HG03045 (cell line): Measurements from ENCODE around the gene C5orf58.

Experiments
- ATAC-seq: cut with Tn5 transposase; IDR thresholded peaks from one replicate; pipeline ENCODE4 v1.9.1; 2021; ENCODE audit warnings: mild to moderate bottlenecking, moderate library complexity; ENCODE audit not compliant: unreplicated experiment

C5orf58 gene

GRCh38 chr5:170278611-170279458 is 46.0 kb downstream of the C5orf58 start:
- peak; percentile 90 for ATAC-seq

- ATAC-seq: no peak
Measured at GRCh38 chr5:170279459-170279817, 46.7 kb downstream of the C5orf58 start.

DNA sequence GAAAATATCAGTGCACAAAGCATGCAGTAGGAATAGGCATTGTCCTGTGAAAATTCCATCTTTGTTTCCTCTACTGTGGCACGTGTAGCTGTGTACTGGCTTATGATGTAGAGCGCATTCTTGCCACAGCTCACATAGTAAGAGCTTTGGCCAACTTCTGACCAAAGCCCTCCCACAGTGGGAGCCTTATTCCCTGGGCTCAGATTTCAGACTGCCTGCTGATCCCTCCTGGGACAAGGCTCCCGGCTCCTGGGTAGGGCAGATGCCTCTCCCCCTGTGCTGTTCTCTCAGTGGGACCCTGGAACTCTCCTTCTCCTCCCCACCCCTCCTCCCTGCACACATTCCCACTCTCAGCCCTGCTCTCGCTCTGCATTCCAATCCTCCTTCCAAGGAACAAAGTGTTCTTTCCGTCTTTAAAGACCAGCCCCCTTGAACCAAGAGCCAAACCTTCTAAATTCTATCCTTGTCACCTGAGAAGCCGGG is 47.3 kb downstream of the C5orf58 start:
- no peak for ATAC-seq

DNA sequence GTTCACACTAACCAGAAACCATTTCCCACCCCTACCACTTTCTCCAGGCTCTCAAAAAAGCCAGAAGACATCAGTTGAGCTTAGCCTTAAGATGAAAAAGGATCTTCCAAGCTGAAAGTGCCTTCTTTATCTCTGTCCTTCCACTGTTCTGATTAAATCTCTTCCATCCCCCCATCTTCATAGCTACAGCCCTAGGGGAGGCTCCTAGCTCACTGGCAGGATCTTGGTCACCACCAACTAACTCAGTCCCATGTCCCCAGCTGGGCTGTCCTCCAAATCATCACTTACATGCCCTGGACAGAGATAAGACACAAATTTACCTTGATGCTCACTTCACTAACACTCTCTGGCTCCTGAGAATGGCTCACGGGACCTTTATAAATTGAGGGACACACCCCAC is 50.5 kb downstream of the C5orf58 start:
- ATAC-seq: no peak

GRCh38 chr5:170284231-170284630 is 51.4 kb downstream of the C5orf58 start:
- ATAC-seq: no peak

GRCh38 chr5:170285181-170285580 is 52.4 kb downstream of the C5orf58 start:
- no peak for ATAC-seq

DNA sequence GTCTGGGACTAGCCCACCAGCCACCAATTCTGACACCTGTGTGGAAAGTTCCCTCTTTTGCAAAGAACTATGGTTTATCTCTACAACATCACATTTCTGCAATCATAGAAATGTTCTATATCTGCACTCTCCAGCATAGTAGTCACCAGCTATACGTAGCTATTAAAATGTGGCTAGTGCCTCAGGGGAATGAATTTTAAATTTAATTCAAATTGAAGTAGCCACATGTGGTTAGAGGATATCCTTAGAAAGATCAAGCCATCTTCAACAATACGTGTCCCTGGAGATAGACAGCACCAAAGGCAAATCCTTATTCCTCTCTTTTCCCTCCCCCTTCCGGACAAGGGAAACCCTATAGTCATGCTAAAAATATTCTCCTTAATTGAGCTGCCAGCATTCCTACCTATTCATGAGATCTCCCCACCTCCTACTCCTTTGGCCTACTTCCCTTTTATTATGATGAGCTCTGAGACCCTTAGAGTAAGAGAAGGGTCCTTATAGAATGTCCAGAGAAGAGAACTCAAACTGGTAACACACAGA is 53.7 kb downstream of the C5orf58 start:
- no peak for ATAC-seq

- no peak for ATAC-seq
Measured at GRCh38 chr5:170287532-170287931, 54.7 kb downstream of the C5orf58 start.

DNA sequence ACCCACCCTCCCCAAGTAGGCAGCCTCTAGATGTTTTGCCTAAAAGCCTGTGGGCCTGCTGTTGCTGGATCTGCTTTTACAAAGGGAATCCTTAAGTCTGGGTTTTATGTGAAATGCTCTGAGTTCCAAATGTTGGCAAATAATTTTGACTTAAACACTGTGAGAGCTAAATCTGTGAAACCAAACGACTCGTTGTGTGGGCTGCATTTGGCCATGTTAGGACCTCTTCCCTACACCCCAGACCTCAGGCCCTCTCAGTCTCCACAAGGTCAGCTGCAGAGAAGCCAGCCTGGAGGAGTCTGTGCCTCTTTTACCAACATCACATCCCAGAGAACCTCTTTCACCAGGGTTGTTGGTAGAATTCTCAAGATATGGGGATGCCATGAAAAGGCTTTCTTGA is 55.4 kb downstream of the C5orf58 start:
- no peak for ATAC-seq

DNA sequence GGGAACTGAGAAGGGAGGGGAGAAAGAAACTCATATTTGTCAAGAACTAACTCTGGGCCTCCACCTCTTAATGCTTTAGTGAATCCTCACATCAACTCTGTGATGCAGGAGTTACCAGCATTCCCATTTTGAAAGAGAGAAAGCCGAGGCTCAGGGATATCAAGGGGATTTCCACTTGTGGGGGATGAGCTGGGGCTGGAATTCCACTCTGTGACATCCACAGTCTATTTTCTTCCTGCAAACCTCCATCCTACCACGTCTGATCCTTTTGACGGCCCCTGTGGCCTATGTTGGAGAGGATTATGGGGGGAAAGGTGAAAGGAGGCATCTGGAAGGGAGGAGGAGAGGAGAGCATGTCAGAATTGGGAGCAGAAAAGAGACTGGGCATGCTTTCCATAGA is 55.8 kb downstream of the C5orf58 start:
- ATAC-seq: no peak

DNA sequence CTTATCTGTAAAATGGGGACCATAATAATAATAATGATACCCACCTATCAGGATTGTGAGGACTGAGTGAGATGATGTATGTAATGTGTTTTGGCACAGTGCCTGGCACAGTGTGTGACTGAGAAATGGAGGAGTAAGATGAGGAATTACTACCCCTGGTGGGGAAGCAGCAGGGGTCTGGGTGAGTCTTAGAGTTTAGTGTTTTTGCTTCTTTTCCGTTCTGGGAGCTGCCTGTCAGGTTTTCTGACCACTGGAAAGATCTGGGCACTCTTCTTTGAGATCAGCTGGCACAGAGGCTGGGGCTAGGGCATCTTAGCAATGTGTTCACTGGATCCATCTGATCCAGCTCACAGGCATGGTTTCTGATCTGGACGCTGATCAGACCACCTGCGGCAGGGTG is 56.3 kb downstream of the C5orf58 start:
- no peak for ATAC-seq

DNA sequence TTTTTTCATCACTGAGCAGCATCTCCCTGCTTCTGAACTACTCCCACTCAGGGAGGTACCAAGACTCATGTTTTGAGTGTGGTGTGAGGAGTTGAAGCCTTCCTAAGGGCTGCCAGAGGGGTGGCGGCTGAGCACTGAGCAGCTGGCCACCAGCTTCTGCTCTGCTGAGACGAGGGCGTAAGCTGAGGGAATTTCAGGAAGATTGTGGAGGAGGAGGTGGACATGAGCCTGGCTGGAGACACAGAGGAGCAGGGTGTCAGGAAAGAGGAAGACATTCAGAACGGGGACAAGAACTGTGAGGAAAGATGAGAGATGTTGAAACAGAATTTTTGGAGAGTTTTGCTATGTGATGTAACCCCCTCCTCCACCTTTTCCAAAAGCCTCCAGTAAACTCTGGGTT is 57.0 kb downstream of the C5orf58 start:
- ATAC-seq: no peak

DNA sequence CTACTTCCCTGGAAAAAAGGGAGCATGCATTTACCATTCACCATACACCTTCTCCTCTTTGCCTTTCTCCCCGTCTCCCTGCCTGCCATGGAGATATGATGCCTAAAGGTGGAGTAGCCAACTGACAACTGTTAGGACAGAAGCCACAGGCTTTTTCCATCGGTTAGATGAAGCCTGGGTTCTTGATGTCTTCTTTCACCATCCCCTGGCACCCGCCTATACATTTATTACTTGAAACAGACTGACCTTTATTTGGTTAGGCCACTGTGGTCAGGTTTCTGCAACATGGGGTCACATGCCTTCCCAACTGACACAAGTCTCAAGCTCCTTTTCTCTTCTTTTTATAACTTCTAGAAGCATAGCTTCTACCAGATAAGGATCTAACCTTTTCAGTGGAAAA is 57.7 kb downstream of the C5orf58 start:
- ATAC-seq: no peak

- no peak for ATAC-seq
Measured at GRCh38 chr5:170292179-170293104, 59.7 kb downstream of the C5orf58 start.

DNA sequence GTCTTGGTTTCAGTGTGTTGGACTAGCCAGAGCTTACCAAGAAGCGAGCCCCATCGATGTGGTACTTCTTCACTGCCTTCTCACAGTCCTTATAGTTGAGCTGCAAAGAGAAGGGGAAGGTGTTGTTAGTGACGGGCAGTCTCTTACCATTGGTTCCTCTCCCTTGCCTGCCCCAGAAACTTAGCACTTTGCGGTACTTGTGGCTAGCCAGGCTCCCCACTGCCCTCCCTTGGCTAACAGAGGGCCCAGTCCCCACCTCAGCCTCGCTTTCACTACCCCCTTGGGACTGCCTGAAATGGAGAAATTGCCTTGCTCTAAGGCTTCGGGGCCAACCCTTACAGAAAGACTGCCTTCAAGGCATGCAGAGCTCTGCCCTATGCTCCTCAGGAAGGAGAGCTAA is 60.5 kb downstream of the C5orf58 start:
- peak; percentile 67 for ATAC-seq

DNA sequence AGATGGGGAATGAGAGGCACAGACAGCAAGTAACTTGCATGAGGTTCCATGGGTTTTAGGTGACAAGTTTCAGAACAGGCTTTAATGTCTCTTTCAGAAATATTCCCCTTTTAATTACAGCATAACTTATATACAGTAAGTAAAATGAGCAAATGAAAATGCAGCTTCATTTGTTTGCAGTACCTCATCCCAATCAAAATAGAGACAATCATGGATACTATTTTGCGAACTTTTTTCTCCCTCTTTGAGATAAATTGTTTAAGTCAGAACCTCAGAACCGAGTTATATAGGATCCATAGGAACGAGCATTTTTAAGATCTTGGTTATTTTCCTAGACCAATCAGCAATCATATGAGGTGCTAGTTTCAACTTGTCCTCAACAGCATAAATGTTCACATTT is 61.3 kb downstream of the C5orf58 start:
- no peak for ATAC-seq

GRCh38 chr5:170294556-170294955 is 61.8 kb downstream of the C5orf58 start:
- ATAC-seq: no peak
